Lower lobe of right lung (tissue), 2 donors: ENCODE results near the gene GTF2B. TPM values are rescaled to one million over a fixed set of nuclear protein-coding genes. Genes with fewer than 3 reads are reported as not detected.
"Not testable (repeated sequence)": the region's sequence is repeated elsewhere in the genome, so short reads cannot be mapped to it uniquely, and the experiment has no call there.

ENCODE experiments used
- ATAC-seq, 2 donors: fragments of 200-7000 bp; cut with Tn5 transposase; one replicate each; pipeline ENCODE4 v1.9.1; 2020 to 2022; ENCODE audit warnings: mild to moderate bottlenecking in 2 of 2, moderate library complexity in 2 of 2
- DNase-seq: peaks from one replicate; pipeline ENCODE4 v3.0.0-alpha.2; 2020
- H3K27ac ChIP-seq: fragments of 200-600 bp; one replicate; pipeline ENCODE4 v1.8.0; 2022
- H3K27me3 ChIP-seq: fragments of 200-600 bp; one replicate; pipeline ENCODE4 v1.8.0; 2022; ENCODE audit warnings: low read depth
- H3K36me3 ChIP-seq: fragments of 200-600 bp; one replicate; pipeline ENCODE4 v1.8.0; 2022; ENCODE audit warnings: mild to moderate bottlenecking
- H3K4me1 ChIP-seq: fragments of 200-600 bp; one replicate; pipeline ENCODE4 v1.8.0; 2022
- H3K4me3 ChIP-seq: fragments of 200-600 bp; one replicate; pipeline ENCODE4 v1.8.0; 2022; ENCODE audit warnings: mild to moderate bottlenecking
- H3K9me3 ChIP-seq: fragments of 200-600 bp; one replicate; pipeline ENCODE4 v1.8.0; 2022
- CTCF ChIP-seq: fragments of 200-600 bp; IDR thresholded peaks from one replicate; pipeline ENCODE4 v1.8.0; 2022; ENCODE audit warnings: antibody characterized with exemption, mild to moderate bottlenecking
- intact Hi-C: fragments of 100-400 bp; cut with DNase I; formaldehyde crosslinking; loops from one replicate; pipeline ENCODE4 v1.11.0; 2022
- total RNA-seq: library from RNA; stranded (reverse); fragmentation: NEBNext Ultra II Directional; extraction: Animal tissue kit (Norgen Biotek cat#: 25700); gene quantifications from one replicate; pipeline ENCODE4 v1.2.1, GENCODE V29; 2021
- donor health status: DM: no; HTN: yes; CAD: no; lungs with severe emphysema.

GTF2B gene
- total RNA-seq, 1 donor from 2014 or later: 26.0 TPM

GRCh38 chr1:88891951-88892340 is 579 bp upstream of the GTF2B start:
- peaks cover 10% of the 10 kb centered on the region for H3K36me3 ChIP-seq
- peak overlapping the region; percentile 97 for H3K4me3 ChIP-seq
- TF ChIP-seq CTCF: no peak
- ATAC-seq: no peak
- no peaks in the 10 kb centered on the region for H3K9me3 ChIP-seq
- DNase-seq: no peak
- peak overlapping the region; percentile 96 for H3K27ac ChIP-seq
- peaks cover 24% of the 10 kb centered on the region for H3K4me1 ChIP-seq
- H3K27me3 ChIP-seq: no peaks in the 10 kb centered on the region
- intact Hi-C loops: no loop called here

GRCh38 chr1:88890791-88891317 is 513 bp downstream of the GTF2B start:
- Histone ChIP-seq H3K36me3 (peaks cover 21% of the 10 kb centered on the region), H3K4me1 (peaks cover 24% of the 10 kb centered on the region), H3K27ac (peak overlapping the region; percentile 96), H3K27me3 (no peaks in the 10 kb centered on the region), H3K9me3 (no peaks in the 10 kb centered on the region), H3K4me3 (peak overlapping the region; percentile 97)
- DNase-seq (no peak), ATAC-seq (peak; percentile 34 to 68)
- intact Hi-C loops: no loop called here
- no peak for TF ChIP-seq CTCF

- ATAC-seq (no peak), DNase-seq (no peak)
- no peak overlapping the region for H3K27ac ChIP-seq
- no peaks in the 10 kb centered on the region for H3K27me3 ChIP-seq
- no peaks in the 10 kb centered on the region for H3K9me3 ChIP-seq
- peaks cover 28% of the 10 kb centered on the region for H3K36me3 ChIP-seq
- intact Hi-C loops: no loop called here
- TF ChIP-seq CTCF: no peak
- H3K4me3 ChIP-seq: peak overlapping the region; percentile 97
- peaks cover 24% of the 10 kb centered on the region for H3K4me1 ChIP-seq
Measured at GRCh38 chr1:88890131-88890530, 1.2 kb downstream of the GTF2B start.

GRCh38 chr1:88888750-88889149 is 2.6 kb downstream of the GTF2B start:
- Histone ChIP-seq H3K4me1 (peaks cover 24% of the 10 kb centered on the region), H3K9me3 (no peaks in the 10 kb centered on the region), H3K27ac (no peak overlapping the region), H3K4me3 (no peak overlapping the region), H3K27me3 (no peaks in the 10 kb centered on the region), H3K36me3 (peaks cover 42% of the 10 kb centered on the region)
- intact Hi-C loops: no loop called here
- DNase-seq: no peak
- no peak for ATAC-seq
- no peak for TF ChIP-seq CTCF

GRCh38 chr1:88885933-88886332 is 5.4 kb downstream of the GTF2B start:
- intact Hi-C loops: no loop called here
- Histone ChIP-seq H3K27ac (no peak overlapping the region), H3K4me1 (peaks cover 46% of the 10 kb centered on the region), H3K36me3 (peaks cover 68% of the 10 kb centered on the region), H3K27me3 (no peaks in the 10 kb centered on the region), H3K9me3 (no peaks in the 10 kb centered on the region), H3K4me3 (no peak overlapping the region)
- ATAC-seq (no peak), DNase-seq (no peak)
- no peak for TF ChIP-seq CTCF

- Histone ChIP-seq H3K27ac (no peak overlapping the region), H3K36me3 (peaks cover 79% of the 10 kb centered on the region), H3K4me3 (no peak overlapping the region), H3K4me1 (peaks cover 39% of the 10 kb centered on the region), H3K9me3 (no peaks in the 10 kb centered on the region), H3K27me3 (no peaks in the 10 kb centered on the region)
- no peak for DNase-seq
- no peak for TF ChIP-seq CTCF
- intact Hi-C loops: no loop called here
- ATAC-seq: no peak
Measured at GRCh38 chr1:88883156-88883555, 8.2 kb downstream of the GTF2B start.

- intact Hi-C loops: not testable (repeated sequence)
- H3K4me1 ChIP-seq: peaks cover 61% of the 10 kb centered on the region
Measured at GRCh38 chr1:88880717-88881116, 10.7 kb downstream of the GTF2B start.

More at GRCh38 chr1:88880717-88881116, 10.7 kb downstream of the GTF2B start:
- H3K27me3 ChIP-seq, DNase-seq, H3K9me3 ChIP-seq, H3K4me3 ChIP-seq, H3K27ac ChIP-seq: not testable (repeated sequence)
- peaks cover 61% of the 10 kb centered on the region for H3K36me3 ChIP-seq
- ATAC-seq: peak; percentile 67 to 83
